Neural progenitor cell (in vitro differentiated cells): Measurements from ENCODE around the gene ERC2. TPM values are rescaled to one million over a fixed set of nuclear protein-coding genes. Genes with fewer than 3 reads are reported as not detected.

Experiments
- DNase-seq: peaks from one replicate; pipeline ENCODE4 v3.0.0-alpha.2; 2016; ENCODE audit warnings: low spot score
- H2AFZ ChIP-seq: fragments of 200-600 bp; sonication (generic); replicated peaks from 2 replicates; pipeline ENCODE4 v1.6.1; 2016; ENCODE audit warnings: antibody characterized with exemption
- H3F3A ChIP-seq: fragments of 200-600 bp; sonication (generic); 2 replicates; pipeline ENCODE4 v1.6.1; 2016; ENCODE audit warnings: antibody characterized with exemption, low read depth
- H3K27ac ChIP-seq: fragments of 200-600 bp; sonication (generic); 2 replicates; pipeline ENCODE4 v1.5.1; 2016; ENCODE audit warnings: mild to moderate bottlenecking
- H3K27me3 ChIP-seq: fragments of 200-600 bp; sonication (generic); 2 replicates; pipeline ENCODE4 v1.6.1; 2016; ENCODE audit warnings: mild to moderate bottlenecking, moderate library complexity
- H3K36me3 ChIP-seq: fragments of 200-600 bp; sonication (generic); 2 replicates; pipeline ENCODE4 v1.5.1; 2016
- H3K4me1 ChIP-seq: fragments of 200-600 bp; sonication (generic); 2 replicates; pipeline ENCODE4 v1.6.1; 2016; ENCODE audit warnings: mixed run types
- H3K4me2 ChIP-seq: fragments of 200-600 bp; sonication (generic); 2 replicates; pipeline ENCODE4 v1.6.1; 2016
- H3K4me3 ChIP-seq: fragments of 200-600 bp; sonication (generic); 2 replicates; pipeline ENCODE4 v1.5.1; 2016
- H3K79me2 ChIP-seq: fragments of 200-600 bp; sonication (generic); 2 replicates; pipeline ENCODE4 v1.6.1; 2016; ENCODE audit warnings: low read depth
- H3K9ac ChIP-seq: fragments of 200-600 bp; sonication (generic); 2 replicates; pipeline ENCODE4 v1.6.1; 2016
- H3K9me3 ChIP-seq: fragments of 200-600 bp; sonication (generic); 2 replicates; pipeline ENCODE4 v1.5.1; 2016; ENCODE audit warnings: low read depth
- H4K20me1 ChIP-seq: fragments of 200-600 bp; sonication (generic); 2 replicates; pipeline ENCODE4 v1.6.1; 2016; ENCODE audit warnings: low read depth
- H3K27ac Mint-ChIP-seq: 3 replicates; pipeline ENCODE4 v1.8.0; 2021; ENCODE audit warnings: mixed read lengths
- H3K27me3 Mint-ChIP-seq: 2 replicates; pipeline ENCODE4 v1.8.0; 2022; ENCODE audit warnings: low read depth, mild to moderate bottlenecking, inconsistent platforms, moderate library complexity, mixed read lengths; ENCODE audit not compliant: insufficient read depth
- H3K36me3 Mint-ChIP-seq: 3 replicates; pipeline ENCODE4 v1.8.0; 2021; ENCODE audit warnings: mixed read lengths
- H3K4me1 Mint-ChIP-seq: 3 replicates; pipeline ENCODE4 v1.8.0; 2021; ENCODE audit warnings: mixed read lengths
- H3K4me3 Mint-ChIP-seq: 3 replicates; pipeline ENCODE4 v1.8.0; 2021; ENCODE audit warnings: mild to moderate bottlenecking, moderate library complexity, mixed read lengths
- H3K9me3 Mint-ChIP-seq: 3 replicates; pipeline ENCODE4 v1.8.0; 2020; ENCODE audit warnings: mixed read lengths
- EZH2 ChIP-seq: fragments of 200-600 bp; sonication (generic); IDR thresholded peaks from 2 replicates; pipeline ENCODE4 v1.6.1; 2017; ENCODE audit warnings: antibody characterized with exemption, mild to moderate bottlenecking, moderate library complexity
- EZH2phosphoT487 ChIP-seq: fragments of 200-600 bp; sonication (generic); IDR thresholded peaks from 2 replicates; pipeline ENCODE4 v1.6.1; 2017; ENCODE audit warnings: antibody characterized with exemption
- total RNA-seq: library from RNA; depleted of rRNA; stranded (reverse); fragments of >200 nt; gene quantifications from 2 replicates; pipeline ENCODE4 v1.2.3, GENCODE V29; 2015; ENCODE audit warnings: low replicate concordance
- TF ChIP-seq, protein P1 (sequence below): fragments of 200-600 bp; sonication (generic); IDR thresholded peaks from 2 replicates; pipeline ENCODE4 v1.5.1; 2017; ENCODE audit warnings: antibody characterized with exemption, mild to moderate bottlenecking

The ERC2 gene
- total RNA-seq, 1 donor from 2014 or later: 24.8 TPM

DNA sequence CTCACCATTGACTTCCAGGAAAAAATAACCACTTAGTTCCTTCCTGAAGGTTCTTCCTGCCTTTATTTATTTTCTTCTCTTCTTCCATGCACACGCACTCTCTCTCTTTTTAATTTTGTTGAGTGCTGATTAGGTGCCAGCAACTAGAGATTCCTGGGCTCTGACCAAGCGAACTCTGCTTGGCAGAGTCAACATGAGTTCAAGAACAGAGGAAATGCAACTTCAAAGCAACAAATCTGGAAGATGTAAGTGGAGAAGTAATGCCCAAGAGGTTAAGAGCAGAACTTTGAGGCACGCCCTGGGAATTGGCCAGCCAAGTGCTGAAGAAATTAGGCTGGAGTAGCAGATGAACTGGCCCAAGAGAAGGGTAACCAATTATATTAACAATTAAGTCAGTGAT, 8.5 kb downstream of the ERC2 start:
- Histone ChIP-seq H3K27ac (no peak overlapping the region), H3K4me1 (peaks cover 16% of the 10 kb centered on the region), H3K9ac (no peak overlapping the region), H3K27me3 (no peaks in the 10 kb centered on the region), H3K36me3 (no peaks in the 10 kb centered on the region), H4K20me1 (peaks cover 27% of the 10 kb centered on the region), H3F3A (no peaks in the 10 kb centered on the region), H2AFZ (no peak overlapping the region), H3K4me3 (no peak overlapping the region), H3K79me2 (peaks cover 7% of the 10 kb centered on the region), H3K9me3 (no peaks in the 10 kb centered on the region), H3K4me2 (no peak overlapping the region)
- no peaks in the 10 kb centered on the region for H3K9me3 Mint-ChIP-seq
- H3K4me3 Mint-ChIP-seq: no peak overlapping the region
- no peaks in the 10 kb centered on the region for H3K27me3 Mint-ChIP-seq
- TF ChIP-seq, protein P1, sequence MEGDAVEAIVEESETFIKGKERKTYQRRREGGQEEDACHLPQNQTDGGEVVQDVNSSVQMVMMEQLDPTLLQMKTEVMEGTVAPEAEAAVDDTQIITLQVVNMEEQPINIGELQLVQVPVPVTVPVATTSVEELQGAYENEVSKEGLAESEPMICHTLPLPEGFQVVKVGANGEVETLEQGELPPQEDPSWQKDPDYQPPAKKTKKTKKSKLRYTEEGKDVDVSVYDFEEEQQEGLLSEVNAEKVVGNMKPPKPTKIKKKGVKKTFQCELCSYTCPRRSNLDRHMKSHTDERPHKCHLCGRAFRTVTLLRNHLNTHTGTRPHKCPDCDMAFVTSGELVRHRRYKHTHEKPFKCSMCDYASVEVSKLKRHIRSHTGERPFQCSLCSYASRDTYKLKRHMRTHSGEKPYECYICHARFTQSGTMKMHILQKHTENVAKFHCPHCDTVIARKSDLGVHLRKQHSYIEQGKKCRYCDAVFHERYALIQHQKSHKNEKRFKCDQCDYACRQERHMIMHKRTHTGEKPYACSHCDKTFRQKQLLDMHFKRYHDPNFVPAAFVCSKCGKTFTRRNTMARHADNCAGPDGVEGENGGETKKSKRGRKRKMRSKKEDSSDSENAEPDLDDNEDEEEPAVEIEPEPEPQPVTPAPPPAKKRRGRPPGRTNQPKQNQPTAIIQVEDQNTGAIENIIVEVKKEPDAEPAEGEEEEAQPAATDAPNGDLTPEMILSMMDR: no peak
- TF ChIP-seq EZH2 (no peak), EZH2phosphoT487 (no peak)
- peaks cover 19% of the 10 kb centered on the region for H3K4me1 Mint-ChIP-seq
- peaks cover 4% of the 10 kb centered on the region for H3K36me3 Mint-ChIP-seq
- no peak overlapping the region for H3K27ac Mint-ChIP-seq
- no peak for DNase-seq

DNA sequence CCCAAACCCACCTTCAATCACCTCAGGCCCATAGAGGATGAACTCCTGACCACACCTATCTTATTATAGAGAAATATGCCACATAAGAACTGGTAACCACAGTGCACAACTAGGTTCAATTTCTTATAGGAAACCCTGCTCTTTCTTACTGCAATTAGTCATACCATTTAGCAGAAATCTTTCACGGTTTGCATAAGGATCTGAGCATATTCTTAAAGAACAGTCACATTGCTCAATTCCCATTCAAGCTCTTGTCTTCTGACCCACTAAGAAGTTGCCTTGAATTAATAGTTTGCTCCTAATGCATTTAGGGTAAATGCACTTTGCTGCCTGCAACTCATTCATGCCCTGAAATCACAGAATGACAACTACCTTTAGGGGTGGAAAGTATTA, 9.2 kb downstream of the ERC2 start:
- Histone ChIP-seq H3K9ac (no peak overlapping the region), H4K20me1 (peaks cover 27% of the 10 kb centered on the region), H3K27me3 (no peaks in the 10 kb centered on the region), H3F3A (no peaks in the 10 kb centered on the region), H3K27ac (no peak overlapping the region), H2AFZ (no peak overlapping the region), H3K4me1 (peaks cover 16% of the 10 kb centered on the region), H3K79me2 (peaks cover 11% of the 10 kb centered on the region), H3K9me3 (no peaks in the 10 kb centered on the region), H3K4me3 (no peak overlapping the region), H3K4me2 (peak overlapping the region; percentile 3), H3K36me3 (no peaks in the 10 kb centered on the region)
- no peak for TF ChIP-seq EZH2phosphoT487
- TF ChIP-seq EZH2: no peak
- TF ChIP-seq, protein P1: no peak
- Mint-ChIP-seq H3K9me3 (no peaks in the 10 kb centered on the region), H3K27ac (no peak overlapping the region), H3K36me3 (peaks cover 4% of the 10 kb centered on the region), H3K4me3 (no peak overlapping the region), H3K4me1 (peaks cover 19% of the 10 kb centered on the region), H3K27me3 (no peaks in the 10 kb centered on the region)
- DNase-seq: no peak

DNA sequence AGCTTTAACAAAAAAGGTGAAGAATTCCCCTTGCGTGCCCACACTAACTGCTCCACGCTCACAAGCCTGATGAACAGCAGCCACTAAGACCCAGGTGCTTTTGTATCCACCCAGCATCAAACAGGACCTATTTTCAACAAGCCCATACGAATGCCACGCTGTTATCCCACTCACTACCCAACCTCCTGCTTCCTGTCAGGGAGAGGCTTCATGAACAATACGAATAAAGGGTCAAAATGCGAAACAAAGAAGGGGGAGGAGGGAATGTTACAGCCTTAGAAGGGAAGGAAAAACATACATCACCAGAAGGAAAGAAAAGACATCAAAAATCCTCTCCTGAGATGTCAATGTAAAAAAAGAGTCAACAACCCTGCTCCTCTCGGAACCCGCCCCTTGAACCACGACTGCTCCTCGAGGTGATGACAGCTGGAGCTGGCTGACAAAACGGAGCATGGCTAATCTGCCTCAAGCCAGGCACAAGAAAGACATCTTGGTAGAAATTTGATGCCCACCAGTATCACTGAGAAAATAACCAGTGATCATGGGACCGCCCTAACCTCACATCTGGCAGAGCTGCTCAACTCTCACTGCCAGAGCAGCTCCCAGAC, 9.7 kb downstream of the ERC2 start:
- H3K27me3 ChIP-seq: no peaks in the 10 kb centered on the region
- no peak for DNase-seq
- TF ChIP-seq EZH2phosphoT487 (no peak), EZH2 (no peak)
- TF ChIP-seq, protein P1: no peak
- H3K4me1 Mint-ChIP-seq: peaks cover 19% of the 10 kb centered on the region
- H3K79me2 ChIP-seq: peaks cover 11% of the 10 kb centered on the region
- no peak overlapping the region for H2AFZ ChIP-seq
- no peak overlapping the region for H3K27ac ChIP-seq
- no peak overlapping the region for H3K27ac Mint-ChIP-seq
- H3K9ac ChIP-seq: no peak overlapping the region
- H3K4me1 ChIP-seq: peaks cover 16% of the 10 kb centered on the region
- H3K9me3 ChIP-seq: no peaks in the 10 kb centered on the region
- no peaks in the 10 kb centered on the region for H3K27me3 Mint-ChIP-seq
- H3K36me3 ChIP-seq: no peaks in the 10 kb centered on the region
- H3K4me2 ChIP-seq: peak overlapping the region; percentile 3
- no peaks in the 10 kb centered on the region for H3K9me3 Mint-ChIP-seq
- peaks cover 2% of the 10 kb centered on the region for H3K36me3 Mint-ChIP-seq
- H3K4me3 Mint-ChIP-seq: peak overlapping the region; percentile 17
- H3K4me3 ChIP-seq: no peak overlapping the region
- H3F3A ChIP-seq: no peaks in the 10 kb centered on the region
- peaks cover 27% of the 10 kb centered on the region for H4K20me1 ChIP-seq
